Measurements from ENCODE around the gene MSX2.

The MSX2 gene

GRCh38 chr5:174692982-174693422 is 31.4 kb upstream of the MSX2 start:
- Histone ChIP-seq H3K36me3 (ENCODE audit: control insufficient read depth, low read length) (no peaks in the 10 kb centered on the region), H3K9me3 (ENCODE audit: control insufficient read depth, insufficient read depth, low read length) (no peaks in the 10 kb centered on the region), H3K4me2 (ENCODE audit: low read length) (no peak overlapping the region), H3F3A (ENCODE audit: control insufficient read depth, insufficient read depth) (no peaks in the 10 kb centered on the region), H4K20me1 (ENCODE audit: control insufficient read depth, insufficient read depth, low read depth, low read length) (no peaks in the 10 kb centered on the region), H3K4me1 (ENCODE audit: control insufficient read depth, low read length) (no peaks in the 10 kb centered on the region), H3K79me2 (ENCODE audit: control insufficient read depth, low read length) (no peaks in the 10 kb centered on the region), H3K9me2 (replicated peaks; ENCODE audit: control insufficient read depth, low read length) (no peaks in the 10 kb centered on the region), H3K27ac (ENCODE audit: low read depth, low read length) (no peak overlapping the region), H3K27me3 (ENCODE audit: control insufficient read depth, low read length) (peaks cover 18% of the 10 kb centered on the region), H3K4me3 (ENCODE audit: low read length) (no peak overlapping the region)
- TF ChIP-seq EZH2phosphoT487 (IDR thresholded peaks at IDR 0.05; ENCODE audit: borderline replicate concordance, low read length) (no peak), CTCF (IDR thresholded peaks at IDR 0.05; ENCODE audit: low read depth, low read length, poor library complexity, severe bottlenecking) (no peak)

DNA sequence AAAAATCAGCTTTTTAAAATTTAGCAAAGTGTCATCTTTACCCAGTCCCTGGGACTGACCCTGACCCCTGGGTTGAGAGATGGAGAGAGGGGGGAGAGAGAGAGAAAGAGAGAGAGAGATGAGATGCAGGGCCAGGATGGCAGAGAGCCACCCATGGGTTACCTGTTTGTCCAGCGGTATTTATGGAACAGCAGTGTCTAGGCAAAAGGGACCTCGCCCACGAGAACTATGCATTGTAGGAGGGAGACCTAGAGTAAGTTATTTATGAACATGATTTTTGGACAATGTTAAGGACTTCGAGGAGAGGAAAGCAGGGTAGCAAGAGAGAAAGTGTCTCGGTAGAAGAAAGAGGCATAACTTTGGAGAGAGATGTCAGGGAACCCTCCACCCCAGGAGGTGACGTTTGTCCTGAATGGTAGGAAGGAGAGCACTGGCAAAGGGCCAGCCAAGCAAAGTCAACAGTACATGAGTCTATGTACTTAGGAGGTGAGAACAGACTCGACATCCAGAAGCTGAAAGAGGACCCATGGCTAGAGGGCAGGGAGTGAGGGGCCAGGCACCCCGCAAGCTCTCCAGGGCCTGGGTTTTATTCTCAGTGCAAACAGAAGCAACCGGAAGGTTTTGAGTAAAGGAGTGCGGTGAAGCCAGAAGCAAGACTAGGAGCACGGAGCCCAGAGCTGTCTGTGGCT is 30.5 kb upstream of the MSX2 start:
- Histone ChIP-seq H3K27me3 (ENCODE audit: control insufficient read depth, low read length) (peaks cover 11% of the 10 kb centered on the region), H3K4me2 (ENCODE audit: low read length) (no peak overlapping the region), H3K36me3 (ENCODE audit: control insufficient read depth, low read length) (no peaks in the 10 kb centered on the region), H3K4me1 (ENCODE audit: control insufficient read depth, low read length) (no peaks in the 10 kb centered on the region), H4K20me1 (ENCODE audit: control insufficient read depth, insufficient read depth, low read depth, low read length) (no peaks in the 10 kb centered on the region), H3K27ac (ENCODE audit: low read depth, low read length) (no peak overlapping the region), H3K9me2 (replicated peaks; ENCODE audit: control insufficient read depth, low read length) (no peaks in the 10 kb centered on the region), H3K9me3 (ENCODE audit: control insufficient read depth, insufficient read depth, low read length) (no peaks in the 10 kb centered on the region), H3F3A (ENCODE audit: control insufficient read depth, insufficient read depth) (no peaks in the 10 kb centered on the region), H3K79me2 (ENCODE audit: control insufficient read depth, low read length) (no peaks in the 10 kb centered on the region), H3K4me3 (ENCODE audit: low read length) (no peak overlapping the region)
- no peak for TF ChIP-seq CTCF (IDR thresholded peaks at IDR 0.05; ENCODE audit: low read depth, low read length, poor library complexity, severe bottlenecking)
- no peak for TF ChIP-seq EZH2phosphoT487 (IDR thresholded peaks at IDR 0.05; ENCODE audit: borderline replicate concordance, low read length)

- TF ChIP-seq CTCF (IDR thresholded peaks at IDR 0.05; ENCODE audit: low read depth, low read length, poor library complexity, severe bottlenecking) (no peak), EZH2phosphoT487 (IDR thresholded peaks at IDR 0.05; ENCODE audit: borderline replicate concordance, low read length) (no peak)
- no peaks in the 10 kb centered on the region for H3K4me1 ChIP-seq (ENCODE audit: control insufficient read depth, low read length)
- H3F3A ChIP-seq (ENCODE audit: control insufficient read depth, insufficient read depth): no peaks in the 10 kb centered on the region
- no peak overlapping the region for H3K4me2 ChIP-seq (ENCODE audit: low read length)
- H3K9me2 ChIP-seq (replicated peaks; ENCODE audit: control insufficient read depth, low read length): no peaks in the 10 kb centered on the region
- H3K27me3 ChIP-seq (ENCODE audit: control insufficient read depth, low read length): peaks cover 11% of the 10 kb centered on the region
- H4K20me1 ChIP-seq (ENCODE audit: control insufficient read depth, insufficient read depth, low read depth, low read length): no peaks in the 10 kb centered on the region
- no peaks in the 10 kb centered on the region for H3K36me3 ChIP-seq (ENCODE audit: control insufficient read depth, low read length)
- H3K9me3 ChIP-seq (ENCODE audit: control insufficient read depth, insufficient read depth, low read length): no peaks in the 10 kb centered on the region
- no peak overlapping the region for H3K27ac ChIP-seq (ENCODE audit: low read depth, low read length)
- no peak overlapping the region for H3K4me3 ChIP-seq (ENCODE audit: low read length)
- H3K79me2 ChIP-seq (ENCODE audit: control insufficient read depth, low read length): no peaks in the 10 kb centered on the region
Measured at GRCh38 chr5:174694611-174695010, 29.8 kb upstream of the MSX2 start.
